Stimulated activated CD8-positive, alpha-beta memory T cell treated with anti-CD3 and anti-CD28 coated beads, Interleukin-2, amount 100 ng/mL, for 48 hours (primary cell): ENCODE measurements around the gene ARHGEF7.
A peak's percentile ranks its signal among the peaks of the same experiment; 100 is the strongest.
"Not testable (repeated sequence)": the region's sequence is repeated elsewhere in the genome, so short reads cannot be mapped to it uniquely, and the experiment has no call there.

Source experiments
- DNase-seq, 2 donors: peaks; one replicate each; pipeline ENCODE4 v3.0.0-alpha.2; 2020; ENCODE audit warnings: low read depth in 2 of 2

The ARHGEF7 gene

GRCh38 chr13:111171629-111172028, 56.5 kb downstream of the ARHGEF7 start:
- DNase-seq = no peak

GRCh38 chr13:111174377-111175114, 59.4 kb downstream of the ARHGEF7 start:
- DNase-seq = no peak

GRCh38 chr13:111175372-111175771, 60.3 kb downstream of the ARHGEF7 start:
- DNase-seq = no peak

GRCh38 chr13:111175935-111176334, 60.8 kb downstream of the ARHGEF7 start:
- no peak for DNase-seq

- DNase-seq = no peak
These were observed 61.3 kb downstream of the ARHGEF7 start for GRCh38 chr13:111176421-111176820.

- no peak for DNase-seq
These were observed 62.1 kb downstream of the ARHGEF7 start for GRCh38 chr13:111177081-111177711.

- DNase-seq = no peak
These were observed 62.8 kb downstream of the ARHGEF7 start for GRCh38 chr13:111177921-111178320.

GRCh38 chr13:111178402-111178801, 63.3 kb downstream of the ARHGEF7 start:
- no peak for DNase-seq

GRCh38 chr13:111179908-111180760, 65.0 kb downstream of the ARHGEF7 start:
- no peak for DNase-seq

GRCh38 chr13:111181977-111182376, 66.9 kb downstream of the ARHGEF7 start:
- no peak for DNase-seq

- DNase-seq = no peak
These were observed 68.1 kb downstream of the ARHGEF7 start for GRCh38 chr13:111183087-111183645.

- no peak for DNase-seq
These were observed 68.8 kb downstream of the ARHGEF7 start for GRCh38 chr13:111183959-111184358.

- no peak for DNase-seq
These were observed 69.6 kb downstream of the ARHGEF7 start for GRCh38 chr13:111184458-111185401.

GRCh38 chr13:111186305-111186935, 71.3 kb downstream of the ARHGEF7 start:
- no peak for DNase-seq

- DNase-seq = no peak
These were observed 72.9 kb downstream of the ARHGEF7 start for GRCh38 chr13:111187960-111188541.

- DNase-seq = peak; percentile 30 to 48
These were observed 74.0 kb downstream of the ARHGEF7 start for GRCh38 chr13:111189064-111189505.

- DNase-seq = not testable (repeated sequence)
These were observed 74.4 kb downstream of the ARHGEF7 start for GRCh38 chr13:111189516-111189915.

- DNase-seq = not testable (repeated sequence)
These were observed 78.1 kb downstream of the ARHGEF7 start for GRCh38 chr13:111193223-111193622.

- not testable (repeated sequence) for DNase-seq
These were observed 79.5 kb downstream of the ARHGEF7 start for GRCh38 chr13:111194651-111195050.
